Ovary (tissue), 3 donors: Measurements from ENCODE around the gene FBLN2.

Experiments used
- CTCF ChIP-seq, 3 donors: fragments of 450-650 bp in 2 of 3; fragments of 200-600 bp in 1 of 3; IDR thresholded peaks; one replicate each; pipeline versions ENCODE4 v1.5.1 to v1.8.0; 2016 to 2022; ENCODE audit warnings: antibody characterized with exemption in 3 of 3, mild to moderate bottlenecking in 1 of 3
- EP300 ChIP-seq: sonication (generic); formaldehyde crosslinking; IDR thresholded peaks from one replicate; pipeline ENCODE4 v1.6.1; 2017; ENCODE audit warnings: antibody characterized with exemption
- POLR2A ChIP-seq: fragments of 450-650 bp; IDR thresholded peaks from one replicate; pipeline ENCODE4 v1.6.1; 2017; ENCODE audit warnings: antibody characterized with exemption, mild to moderate bottlenecking, moderate library complexity
- donor health status: DM: no; HTN: no; CAD: no.

- TF ChIP-seq CTCF (IDR thresholded peaks at IDR 0.05): no peak
- no peak for TF ChIP-seq POLR2A
- TF ChIP-seq EP300: no peak
These were observed 35.6 kb upstream of the FBLN2 start for GRCh38 chr3:13513051-13513912.
